Keratinocyte (primary cell): ENCODE results near the gene SYT6. TPM values are rescaled to one million over a fixed set of nuclear protein-coding genes. Genes with fewer than 3 reads are reported as not detected.
A peak's percentile ranks its signal among the peaks of the same experiment; 100 is the strongest.

ENCODE experiments used
- DNase-seq: peaks from one replicate; pipeline ENCODE4 v3.0.0-alpha.2; 2011; ENCODE audit warnings: low read depth, missing footprints, low spot score
- FAIRE-seq: peaks from 2 replicates; lab custom pipeline; 2011; peaks lifted over from hg19 to GRCh38; lab: Jason Lieb, UNC
- H2AFZ ChIP-seq: 2 replicates; pipeline ENCODE4 v1.6.0; 2012; ENCODE audit warnings: low read length, control low read depth, inconsistent platforms; ENCODE audit not compliant: control insufficient read depth
- H3K27ac ChIP-seq: 2 replicates; pipeline ENCODE4 v1.5.1; 2011; ENCODE audit warnings: low read length; ENCODE audit not compliant: control insufficient read depth, insufficient read depth
- H3K27me3 ChIP-seq: 3 replicates; pipeline ENCODE4 v1.6.0; 2011; ENCODE audit warnings: low read length; ENCODE audit not compliant: control insufficient read depth, insufficient read depth; ENCODE audit errors: extremely low read depth
- H3K36me3 ChIP-seq, 2 experiments: 2 replicates in 1 of 2; 3 replicates in 1 of 2; pipeline ENCODE4 v1.5.1; 2011; ENCODE audit warnings: low read length in 2 of 2, mild to moderate bottlenecking in 1 of 2; ENCODE audit not compliant: control insufficient read depth in 2 of 2, insufficient read depth in 2 of 2; ENCODE audit errors: extremely low read depth in 1 of 2
- H3K4me1 ChIP-seq: 3 replicates; pipeline ENCODE4 v1.5.1; 2011; ENCODE audit warnings: low read length; ENCODE audit not compliant: control insufficient read depth, insufficient read depth; ENCODE audit errors: extremely low read depth
- H3K4me2 ChIP-seq: 3 replicates; pipeline ENCODE4 v1.6.0; 2011; ENCODE audit warnings: low read depth, low read length; ENCODE audit not compliant: control insufficient read depth, insufficient read depth; ENCODE audit errors: extremely low read depth
- H3K4me3 ChIP-seq, 3 experiments: fragments of 200-600 bp in 1 of 3; sonication (generic) in 1 of 3; 2 replicates in 2 of 3; 3 replicates in 1 of 3; pipeline ENCODE4 v1.5.1; 2011 to 2016; ENCODE audit warnings: low read length in 3 of 3, mild to moderate bottlenecking in 3 of 3, control low read depth in 2 of 3, inconsistent platforms in 1 of 3, low read depth in 1 of 3, mixed read lengths in 1 of 3, mixed run types in 1 of 3, moderate library complexity in 1 of 3; ENCODE audit not compliant: control insufficient read depth in 2 of 3, insufficient read depth in 2 of 3; ENCODE audit errors: extremely low read depth in 1 of 3
- H3K79me2 ChIP-seq: 2 replicates; pipeline ENCODE4 v1.6.0; 2012; ENCODE audit warnings: low read length; ENCODE audit not compliant: control insufficient read depth, insufficient read depth
- H3K9ac ChIP-seq: 3 replicates; pipeline ENCODE4 v1.6.0; 2011; ENCODE audit warnings: low read length; ENCODE audit not compliant: control insufficient read depth, insufficient read depth; ENCODE audit errors: extremely low read depth
- H3K9me1 ChIP-seq: 3 replicates; pipeline ENCODE4 v1.6.0; 2011; ENCODE audit warnings: low read length; ENCODE audit not compliant: control insufficient read depth, insufficient read depth; ENCODE audit errors: extremely low read depth
- H3K9me3 ChIP-seq: 2 replicates; pipeline ENCODE4 v1.5.1; 2012; ENCODE audit warnings: low read depth, low read length; ENCODE audit not compliant: control insufficient read depth
- H4K20me1 ChIP-seq: 3 replicates; pipeline ENCODE4 v1.6.0; 2011; ENCODE audit warnings: low read length; ENCODE audit not compliant: control insufficient read depth, insufficient read depth; ENCODE audit errors: extremely low read depth
- EZH2 ChIP-seq: IDR thresholded peaks from one replicate; pipeline ENCODE4 v1.6.1; 2012; ENCODE audit warnings: inconsistent platforms, mild to moderate bottlenecking, low read length, moderate library complexity
- dilution Hi-C: fragments of 300-500 bp; cut with MboI; formaldehyde crosslinking; loops from one replicate; pipeline ENCODE4 v1.7.0; 2020; ENCODE audit warnings: low sequenced_read_pairs; ENCODE audit not compliant: extremely low pct_ligation_motif_present
- polyA plus RNA-seq, 5 experiments: library from polyadenylated mRNA; depleted of rRNA in 3 of 5; stranded (reverse) in 3 of 5; stranded (forward) in 1 of 5; unstranded in 1 of 5; fragments of >200 nt; gene quantifications; 1 replicate in 1 of 5; 2 replicates in 3 of 5; 3 replicates in 1 of 5; pipeline versions ENCODE4 v1.2.1 to v1.2.3, GENCODE V29; 2011 to 2012; ENCODE audit warnings: missing spikeins in 2 of 5, low read depth in 1 of 5, low replicate concordance in 1 of 5
- TF ChIP-seq, protein P1 (sequence below), 3 experiments: IDR thresholded peaks in 1 of 3; conservative IDR thresholded peaks in 1 of 3; optimal IDR thresholded peaks in 1 of 3; 2 replicates in 2 of 3; 3 replicates in 1 of 3; pipeline versions ENCODE3 to v1.5.1; 2011; ENCODE audit warnings: low read length in 3 of 3, mild to moderate bottlenecking in 3 of 3, moderate library complexity in 2 of 3, control low read depth in 1 of 3, inconsistent platforms in 1 of 3; ENCODE audit not compliant: insufficient read depth in 2 of 3; ENCODE audit errors: extremely low read depth in 1 of 3

The SYT6 gene
- polyA plus RNA-seq, 1 donor (not counting 4 experiments of a cell fraction or from before 2014, with no cell fraction given): not detected

DNA sequence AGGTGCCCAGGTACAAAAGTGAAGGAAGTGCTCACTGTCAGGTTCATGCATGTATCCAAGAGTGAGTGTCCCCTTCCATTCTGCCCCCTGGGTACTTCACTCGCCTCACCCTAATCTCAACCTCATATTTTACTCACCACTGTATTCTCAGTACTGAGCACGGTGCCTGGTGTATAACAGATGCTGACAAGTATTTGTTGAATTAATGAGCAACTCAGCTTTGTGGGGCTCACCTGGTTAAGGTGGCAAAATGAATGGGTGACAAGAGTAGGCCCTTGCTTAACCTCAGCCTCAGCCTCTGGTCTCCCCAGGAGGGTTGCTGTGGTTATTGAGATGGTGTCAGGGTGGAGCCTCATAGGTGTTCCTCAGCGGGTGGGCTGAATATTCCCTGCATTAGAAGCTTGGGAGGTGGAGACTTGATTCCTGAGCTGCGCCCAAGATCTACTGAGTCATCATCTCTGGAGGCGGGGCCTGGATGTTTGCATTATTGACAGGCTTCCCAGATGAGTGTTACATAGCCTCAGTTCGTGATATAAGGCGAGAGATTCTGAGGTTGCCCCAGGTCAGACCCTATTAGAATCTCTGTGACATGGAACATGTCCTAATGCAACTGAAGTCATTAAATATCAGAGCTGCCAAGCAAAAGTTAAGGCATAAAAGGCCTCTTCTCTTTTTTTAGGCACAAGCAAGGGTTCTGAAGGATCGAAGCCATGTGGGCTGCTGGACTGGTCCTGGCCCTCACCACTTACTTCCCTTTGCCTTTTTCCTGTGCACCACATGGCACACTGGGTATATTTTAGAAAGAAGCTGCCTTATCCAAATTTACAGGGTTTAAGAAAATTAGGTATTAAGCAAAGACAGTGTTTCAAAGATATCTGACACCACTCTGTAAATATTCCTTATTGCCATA is 39.2 kb downstream of the SYT6 start:
- Histone ChIP-seq H3K4me3 (peak overlapping the region in 1 of 3 experiments; percentile 25), H3K9me3 (no peaks in the 10 kb centered on the region), H3K36me3 (no peaks in the 10 kb centered on the region), H2AFZ (peak overlapping the region; percentile 66), H3K9me1 (no peaks in the 10 kb centered on the region), H3K79me2 (no peaks in the 10 kb centered on the region), H3K4me2 (peak overlapping the region; percentile 56), H4K20me1 (no peaks in the 10 kb centered on the region), H3K4me1 (peaks cover 26% of the 10 kb centered on the region), H3K9ac (peak overlapping the region; percentile 47), H3K27me3 (no peaks in the 10 kb centered on the region), H3K27ac (peak overlapping the region; percentile 80)
- peak; percentile 71 for DNase-seq
- dilution Hi-C loops: no loop called here
- TF ChIP-seq EZH2: no peak
- TF ChIP-seq, protein P1, sequence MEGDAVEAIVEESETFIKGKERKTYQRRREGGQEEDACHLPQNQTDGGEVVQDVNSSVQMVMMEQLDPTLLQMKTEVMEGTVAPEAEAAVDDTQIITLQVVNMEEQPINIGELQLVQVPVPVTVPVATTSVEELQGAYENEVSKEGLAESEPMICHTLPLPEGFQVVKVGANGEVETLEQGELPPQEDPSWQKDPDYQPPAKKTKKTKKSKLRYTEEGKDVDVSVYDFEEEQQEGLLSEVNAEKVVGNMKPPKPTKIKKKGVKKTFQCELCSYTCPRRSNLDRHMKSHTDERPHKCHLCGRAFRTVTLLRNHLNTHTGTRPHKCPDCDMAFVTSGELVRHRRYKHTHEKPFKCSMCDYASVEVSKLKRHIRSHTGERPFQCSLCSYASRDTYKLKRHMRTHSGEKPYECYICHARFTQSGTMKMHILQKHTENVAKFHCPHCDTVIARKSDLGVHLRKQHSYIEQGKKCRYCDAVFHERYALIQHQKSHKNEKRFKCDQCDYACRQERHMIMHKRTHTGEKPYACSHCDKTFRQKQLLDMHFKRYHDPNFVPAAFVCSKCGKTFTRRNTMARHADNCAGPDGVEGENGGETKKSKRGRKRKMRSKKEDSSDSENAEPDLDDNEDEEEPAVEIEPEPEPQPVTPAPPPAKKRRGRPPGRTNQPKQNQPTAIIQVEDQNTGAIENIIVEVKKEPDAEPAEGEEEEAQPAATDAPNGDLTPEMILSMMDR (optimal IDR thresholded peaks at IDR 0.05 in 1 of 3, IDR thresholded peaks at IDR 0.05 in 1 of 3, conservative IDR thresholded peaks at IDR 0.05 in 1 of 3; ENCODE audit: extremely low read depth in 1 of 3, insufficient read depth in 2 of 3, low read length in 3 of 3): no peak
- FAIRE-seq: peak; percentile 98

DNA sequence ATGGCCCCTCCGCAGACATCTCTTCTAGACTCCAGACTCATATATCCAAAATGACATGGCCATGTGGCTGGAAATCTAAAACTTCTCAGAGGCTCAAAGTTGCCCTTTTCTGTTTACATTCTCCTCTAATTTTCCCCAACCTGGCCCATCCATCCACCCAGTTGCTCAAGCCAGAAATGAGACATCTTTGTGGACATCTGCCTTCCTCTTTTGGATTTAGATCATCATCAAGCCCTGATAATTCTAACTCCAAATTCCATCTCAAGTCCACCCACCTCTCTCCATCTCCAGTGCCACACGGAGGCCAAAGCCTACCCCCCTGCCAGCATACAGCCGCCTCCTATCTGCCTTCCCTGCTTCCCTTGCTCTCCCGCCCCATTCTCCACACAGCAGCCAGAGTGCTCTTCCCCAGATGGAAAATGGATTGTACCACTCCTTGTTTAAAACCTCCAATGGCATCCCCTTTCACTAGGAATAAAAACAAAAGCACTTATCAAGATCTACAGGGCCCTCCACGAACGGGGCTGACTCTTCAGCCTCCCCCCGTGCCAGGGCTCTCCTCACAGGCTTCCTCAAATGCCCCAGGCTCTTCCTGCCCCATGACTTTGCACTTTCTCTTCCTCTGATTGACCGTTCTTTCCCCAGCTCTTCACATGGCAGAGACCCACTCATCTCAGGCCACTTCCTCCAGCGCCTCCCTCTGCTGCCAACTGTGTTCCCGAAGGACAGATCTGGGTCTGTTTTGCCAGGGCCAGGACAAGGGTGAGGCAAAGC is 40.1 kb downstream of the SYT6 start:
- TF ChIP-seq, protein P1 (optimal IDR thresholded peaks at IDR 0.05 in 1 of 3, IDR thresholded peaks at IDR 0.05 in 1 of 3, conservative IDR thresholded peaks at IDR 0.05 in 1 of 3; ENCODE audit: extremely low read depth in 1 of 3, insufficient read depth in 2 of 3, low read length in 3 of 3): no peak
- no peak for TF ChIP-seq EZH2
- H3K27ac ChIP-seq: peak overlapping the region; percentile 80

More for the DNA sequence above, 40.1 kb downstream of the SYT6 start:
- dilution Hi-C loops: no loop called here
- Histone ChIP-seq H3K9me3 (no peaks in the 10 kb centered on the region), H3K4me3 (peak overlapping the region in 1 of 3 experiments; percentile 25), H3K27me3 (no peaks in the 10 kb centered on the region), H3K36me3 (no peaks in the 10 kb centered on the region), H3K4me1 (peaks cover 26% of the 10 kb centered on the region), H3K79me2 (no peaks in the 10 kb centered on the region), H2AFZ (peak overlapping the region; percentile 66), H3K4me2 (peak overlapping the region; percentile 56), H3K9ac (peak overlapping the region; percentile 47), H3K9me1 (no peaks in the 10 kb centered on the region), H4K20me1 (no peaks in the 10 kb centered on the region)
- DNase-seq (no peak), FAIRE-seq (no peak)
